Uterus (tissue), 2 donors: ENCODE measurements around the gene PHTF2.

Experiments used
- CTCF ChIP-seq, 4 experiments: fragments of 200-600 bp in 2 of 4; fragments of 450-650 bp in 2 of 4; sonication (generic) in 2 of 4; IDR thresholded peaks; one replicate each; pipeline ENCODE4 v1.5.1; 2016 to 2019; ENCODE audit warnings: antibody characterized with exemption in 4 of 4, mild to moderate bottlenecking in 2 of 4, moderate library complexity in 1 of 4
- POLR2A ChIP-seq, 2 donors: fragments of 450-650 bp; IDR thresholded peaks; one replicate each; pipeline ENCODE4 v1.6.1; 2016; ENCODE audit warnings: antibody characterized with exemption in 2 of 2, mild to moderate bottlenecking in 1 of 2, moderate library complexity in 1 of 2

- TF ChIP-seq CTCF (IDR thresholded peaks at IDR 0.05) (no peak), POLR2A (IDR thresholded peaks at IDR 0.05) (no peak)
Measured at GRCh38 chr7:78002715-78003114, 204.1 kb downstream of the PHTF2 start.
